Effector memory CD8-positive, alpha-beta T cell (primary cell): ENCODE results near the gene SLC16A6.

Experiments used
- ATAC-seq: fragments of 150-1000 bp; cut with Tn5 transposase; replicated peaks from 2 replicates; pipeline ENCODE4 v1.10.0; 2021; ENCODE audit warnings: mild to moderate bottlenecking, moderate library complexity
- DNase-seq, 3 experiments: peaks; one replicate each; pipeline ENCODE4 v3.0.0; 2021
- H3K27ac Mint-ChIP-seq, 2 donors: one replicate each; pipeline ENCODE4 v1.8.0; 2022; ENCODE audit warnings: mild to moderate bottlenecking in 2 of 2, mixed read lengths in 2 of 2, moderate library complexity in 2 of 2
- H3K27me3 Mint-ChIP-seq, 2 donors: one replicate each; pipeline ENCODE4 v1.8.0; 2022; ENCODE audit warnings: mixed read lengths in 2 of 2
- H3K36me3 Mint-ChIP-seq: one replicate; pipeline ENCODE4 v1.8.0; 2022; ENCODE audit warnings: mild to moderate bottlenecking, moderate library complexity, mixed read lengths; ENCODE audit not compliant: insufficient read depth
- H3K4me1 Mint-ChIP-seq, 2 donors: one replicate each; pipeline ENCODE4 v1.8.0; 2022; ENCODE audit warnings: low read depth in 2 of 2, mixed read lengths in 2 of 2
- H3K4me3 Mint-ChIP-seq, 2 donors: one replicate each; pipeline ENCODE4 v1.8.0; 2022; ENCODE audit warnings: mild to moderate bottlenecking in 2 of 2, mixed read lengths in 2 of 2, moderate library complexity in 2 of 2
- H3K9me3 Mint-ChIP-seq, 2 donors: one replicate each; pipeline ENCODE4 v1.8.0; 2022; ENCODE audit warnings: mixed read lengths in 2 of 2

SLC16A6 gene

GRCh38 chr17:68302666-68303065 lies 11.7 kb upstream of the SLC16A6 start:
- Mint-ChIP-seq H3K4me3 (no peak overlapping the region), H3K36me3 (no peaks in the 10 kb centered on the region), H3K4me1 (peaks cover 10 to 24% of the 10 kb centered on the region in 2 donors), H3K9me3 (no peaks in the 10 kb centered on the region), H3K27me3 (no peaks in the 10 kb centered on the region), H3K27ac (peak overlapping the region in 1 of 2 donors; percentile 9)
- DNase-seq (no peak), ATAC-seq (no peak)

- ATAC-seq (no peak), DNase-seq (no peak)
- Mint-ChIP-seq H3K27ac (peak overlapping the region in 1 of 2 donors; percentile 9), H3K27me3 (no peaks in the 10 kb centered on the region), H3K4me3 (no peak overlapping the region), H3K36me3 (peaks cover 2% of the 10 kb centered on the region), H3K4me1 (peaks cover 13 to 29% of the 10 kb centered on the region in 2 donors), H3K9me3 (no peaks in the 10 kb centered on the region)
Observed at GRCh38 chr17:68302066-68302564, 11.2 kb upstream of the SLC16A6 start.

GRCh38 chr17:68301438-68301959 lies 10.6 kb upstream of the SLC16A6 start:
- no peak overlapping the region for H3K4me3 Mint-ChIP-seq
- peaks cover 19 to 35% of the 10 kb centered on the region in 2 donors for H3K4me1 Mint-ChIP-seq
- DNase-seq (no peak), ATAC-seq (no peak)
- peaks cover 7% of the 10 kb centered on the region for H3K36me3 Mint-ChIP-seq
- H3K27me3 Mint-ChIP-seq, result no peaks in the 10 kb centered on the region
- no peak overlapping the region for H3K27ac Mint-ChIP-seq
- no peaks in the 10 kb centered on the region for H3K9me3 Mint-ChIP-seq

- H3K9me3 Mint-ChIP-seq, result no peaks in the 10 kb centered on the region
- peaks cover 11% of the 10 kb centered on the region for H3K36me3 Mint-ChIP-seq
- peak overlapping the region in 1 of 2 donors; percentile 44 for H3K27ac Mint-ChIP-seq
- no peaks in the 10 kb centered on the region for H3K27me3 Mint-ChIP-seq
- ATAC-seq, result no peak
- peaks cover 25 to 45% of the 10 kb centered on the region in 2 donors for H3K4me1 Mint-ChIP-seq
- no peak overlapping the region for H3K4me3 Mint-ChIP-seq
- DNase-seq, result no peak
Observed at GRCh38 chr17:68299817-68300216, 8.9 kb upstream of the SLC16A6 start.

GRCh38 chr17:68298601-68299000 lies 7.7 kb upstream of the SLC16A6 start:
- Mint-ChIP-seq H3K4me1 (peaks cover 31 to 37% of the 10 kb centered on the region in 2 donors), H3K36me3 (peaks cover 11% of the 10 kb centered on the region), H3K9me3 (no peaks in the 10 kb centered on the region), H3K4me3 (no peak overlapping the region), H3K27me3 (no peaks in the 10 kb centered on the region), H3K27ac (peak overlapping the region; percentile 25 to 44)
- ATAC-seq (no peak), DNase-seq (no peak)

GRCh38 chr17:68297195-68297594 lies 6.3 kb upstream of the SLC16A6 start:
- DNase-seq (no peak), ATAC-seq (no peak)
- H3K36me3 Mint-ChIP-seq, result peaks cover 13% of the 10 kb centered on the region
- H3K4me3 Mint-ChIP-seq, result peak overlapping the region; percentile 77 to 81
- peak overlapping the region; percentile 77 to 88 for H3K27ac Mint-ChIP-seq
- no peaks in the 10 kb centered on the region for H3K9me3 Mint-ChIP-seq
- H3K4me1 Mint-ChIP-seq, result peaks cover 34 to 47% of the 10 kb centered on the region in 2 donors
- H3K27me3 Mint-ChIP-seq, result no peaks in the 10 kb centered on the region

GRCh38 chr17:68296217-68297191 lies 5.6 kb upstream of the SLC16A6 start:
- Mint-ChIP-seq H3K36me3 (peaks cover 19% of the 10 kb centered on the region), H3K4me3 (peak overlapping the region; percentile 77 to 81), H3K4me1 (peaks cover 29 to 43% of the 10 kb centered on the region in 2 donors), H3K9me3 (no peaks in the 10 kb centered on the region), H3K27ac (peak overlapping the region; percentile 77 to 88), H3K27me3 (no peaks in the 10 kb centered on the region)
- peak; percentile 63 to 73 (median 67) for DNase-seq
- ATAC-seq, result peak; percentile 62

GRCh38 chr17:68295086-68295485 lies 4.2 kb upstream of the SLC16A6 start:
- Mint-ChIP-seq H3K4me3 (peak overlapping the region; percentile 45 to 60), H3K4me1 (peaks cover 33 to 45% of the 10 kb centered on the region in 2 donors), H3K27ac (peak overlapping the region; percentile 58 to 84), H3K27me3 (no peaks in the 10 kb centered on the region), H3K9me3 (no peaks in the 10 kb centered on the region), H3K36me3 (peaks cover 34% of the 10 kb centered on the region)
- DNase-seq, result no peak
- no peak for ATAC-seq

- no peak for ATAC-seq
- peaks cover 35 to 50% of the 10 kb centered on the region in 2 donors for H3K4me1 Mint-ChIP-seq
- no peak for DNase-seq
- H3K4me3 Mint-ChIP-seq, result peak overlapping the region; percentile 45 to 60
- no peaks in the 10 kb centered on the region for H3K27me3 Mint-ChIP-seq
- peak overlapping the region; percentile 58 to 84 for H3K27ac Mint-ChIP-seq
- H3K9me3 Mint-ChIP-seq, result no peaks in the 10 kb centered on the region
- H3K36me3 Mint-ChIP-seq, result peaks cover 38% of the 10 kb centered on the region
Observed at GRCh38 chr17:68294617-68295016, 3.7 kb upstream of the SLC16A6 start.

GRCh38 chr17:68294196-68294555 lies 3.2 kb upstream of the SLC16A6 start:
- H3K27me3 Mint-ChIP-seq, result no peaks in the 10 kb centered on the region
- H3K36me3 Mint-ChIP-seq, result peaks cover 38% of the 10 kb centered on the region
- DNase-seq, result no peak
- no peak for ATAC-seq
- peak overlapping the region in 1 of 2 donors; percentile 4 for H3K4me3 Mint-ChIP-seq
- H3K27ac Mint-ChIP-seq, result peak overlapping the region in 1 of 2 donors; percentile 28
- no peaks in the 10 kb centered on the region for H3K9me3 Mint-ChIP-seq
- H3K4me1 Mint-ChIP-seq, result peaks cover 36 to 54% of the 10 kb centered on the region in 2 donors

- ATAC-seq, result no peak
- no peaks in the 10 kb centered on the region for H3K9me3 Mint-ChIP-seq
- peak overlapping the region in 1 of 2 donors; percentile 28 for H3K27ac Mint-ChIP-seq
- peak overlapping the region in 1 of 2 donors; percentile 4 for H3K4me3 Mint-ChIP-seq
- H3K36me3 Mint-ChIP-seq, result peaks cover 43% of the 10 kb centered on the region
- no peaks in the 10 kb centered on the region for H3K27me3 Mint-ChIP-seq
- H3K4me1 Mint-ChIP-seq, result peaks cover 41 to 57% of the 10 kb centered on the region in 2 donors
- no peak for DNase-seq
Observed at GRCh38 chr17:68293490-68294195, 2.7 kb upstream of the SLC16A6 start.

GRCh38 chr17:68292689-68293040 lies 1.7 kb upstream of the SLC16A6 start:
- peaks cover 49 to 62% of the 10 kb centered on the region in 2 donors for H3K4me1 Mint-ChIP-seq
- no peaks in the 10 kb centered on the region for H3K27me3 Mint-ChIP-seq
- peaks cover 44% of the 10 kb centered on the region for H3K36me3 Mint-ChIP-seq
- peak overlapping the region; percentile 98 to 100 for H3K4me3 Mint-ChIP-seq
- no peak for DNase-seq
- no peak for ATAC-seq
- H3K9me3 Mint-ChIP-seq, result no peaks in the 10 kb centered on the region
- peak overlapping the region; percentile 100 for H3K27ac Mint-ChIP-seq
